NK-92 (cell line): ENCODE data around the gene PTPRN2.

Experiments
- DNase-seq: peaks from one replicate; lab custom pipeline; 2025; ENCODE audit not compliant: unreplicated experiment; lab: John Stamatoyannopoulos, UW

PTPRN2 gene

GRCh38 chr7:157657741-157658740 lies 929.6 kb downstream of the PTPRN2 start:
- DNase-seq = no peak

- DNase-seq = no peak
Observed at GRCh38 chr7:157656195-157656769, 931.3 kb downstream of the PTPRN2 start.

GRCh38 chr7:157654350-157654749 lies 933.3 kb downstream of the PTPRN2 start:
- no peak for DNase-seq

GRCh38 chr7:157653827-157654207 lies 933.8 kb downstream of the PTPRN2 start:
- no peak for DNase-seq

- no peak for DNase-seq
Observed at GRCh38 chr7:157652954-157653826, 934.4 kb downstream of the PTPRN2 start.

- DNase-seq = no peak
Observed at GRCh38 chr7:157652161-157652953, 935.3 kb downstream of the PTPRN2 start.

GRCh38 chr7:157651366-157652160 lies 936.1 kb downstream of the PTPRN2 start:
- DNase-seq = no peak

GRCh38 chr7:157650801-157651200 lies 936.8 kb downstream of the PTPRN2 start:
- no peak for DNase-seq

GRCh38 chr7:157650131-157650631 lies 937.4 kb downstream of the PTPRN2 start:
- no peak for DNase-seq

- DNase-seq = no peak
Observed at GRCh38 chr7:157646551-157646950, 941.1 kb downstream of the PTPRN2 start.

GRCh38 chr7:157645539-157645938 lies 942.1 kb downstream of the PTPRN2 start:
- DNase-seq = no peak

- no peak for DNase-seq
Observed at GRCh38 chr7:157644946-157645345, 942.7 kb downstream of the PTPRN2 start.

GRCh38 chr7:157643525-157643970 lies 944.1 kb downstream of the PTPRN2 start:
- DNase-seq = no peak

- no peak for DNase-seq
Observed at GRCh38 chr7:157641866-157642265, 945.8 kb downstream of the PTPRN2 start.

GRCh38 chr7:157640144-157640543 lies 947.5 kb downstream of the PTPRN2 start:
- no peak for DNase-seq

GRCh38 chr7:157638563-157638962 lies 949.1 kb downstream of the PTPRN2 start:
- DNase-seq = no peak

- no peak for DNase-seq
Observed at GRCh38 chr7:157637216-157637949, 950.2 kb downstream of the PTPRN2 start.

- DNase-seq = no peak
Observed at GRCh38 chr7:157635669-157636068, 952.0 kb downstream of the PTPRN2 start.

- DNase-seq = no peak
Observed at GRCh38 chr7:157635148-157635500, 952.5 kb downstream of the PTPRN2 start.
